Stimulated activated CD4-positive, alpha-beta T cell treated with anti-CD3 and anti-CD28 coated beads, Interleukin-2, amount 100 ng/mL, for 24 hours (primary cell): Measurements from ENCODE around the gene BRSK2.
A peak's percentile ranks its signal among the peaks of the same experiment; 100 is the strongest.

Experiments
- DNase-seq, 2 donors: peaks; one replicate each; pipeline ENCODE4 v3.0.0-alpha.2; 2020

The BRSK2 gene

DNA sequence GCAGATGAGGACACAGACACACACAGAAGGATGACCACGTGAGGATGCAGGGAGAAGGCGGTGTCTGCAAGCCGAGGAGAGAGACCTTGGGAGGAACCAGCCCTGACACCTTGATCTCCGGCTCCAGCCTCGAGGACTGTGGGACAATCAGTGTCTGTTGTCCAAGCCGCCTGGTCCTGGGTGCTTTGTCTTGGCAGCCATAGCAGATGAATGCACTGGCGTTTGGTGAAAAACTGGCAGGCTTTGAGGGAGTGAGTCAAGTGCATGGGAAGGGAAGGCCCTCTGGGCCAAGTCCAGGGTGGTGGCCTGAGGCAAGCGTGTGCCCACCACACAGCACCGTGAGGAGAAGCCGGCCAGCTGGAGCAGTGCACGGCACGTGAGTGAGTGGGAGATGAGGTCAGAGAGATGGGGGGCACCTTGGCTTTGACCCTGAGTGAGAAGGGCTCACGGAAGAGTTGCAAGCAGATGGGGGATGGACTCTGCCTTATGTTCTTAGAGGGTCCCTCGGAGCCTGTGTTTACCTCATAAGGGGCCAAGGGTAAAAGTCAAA is 12.4 kb upstream of the BRSK2 start:
- DNase-seq = no peak

DNA sequence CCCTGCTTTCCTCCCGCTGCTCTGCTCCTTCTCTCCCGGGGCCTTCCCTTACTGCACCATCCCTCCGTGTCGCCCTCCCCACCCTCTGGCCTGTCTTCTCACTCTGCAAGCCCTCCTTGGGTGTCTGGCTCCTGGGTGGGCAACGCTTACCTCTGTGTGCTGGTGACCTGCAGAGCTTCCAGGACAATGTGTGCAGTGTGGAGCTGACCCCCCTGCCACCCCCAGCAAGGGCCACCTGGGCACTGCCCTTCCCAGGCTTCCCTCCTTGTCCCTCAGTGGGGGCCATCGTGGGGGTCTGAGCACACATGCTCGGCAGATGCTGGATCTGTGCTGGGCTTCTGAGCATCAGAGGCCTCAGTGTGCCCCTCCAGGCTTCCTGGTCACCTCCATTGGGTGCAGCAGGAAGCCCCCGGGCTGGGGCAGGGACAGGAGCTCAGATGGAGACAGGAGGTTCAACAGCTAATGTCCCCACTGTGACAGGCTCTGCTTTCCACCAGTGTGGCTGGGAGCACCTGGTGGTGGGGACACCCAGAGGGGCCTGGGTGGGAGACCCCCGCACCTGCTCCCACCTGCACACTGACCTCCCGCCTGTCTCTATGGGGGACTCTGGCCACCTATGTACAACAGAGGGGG is 7.8 kb upstream of the BRSK2 start:
- no peak for DNase-seq

DNA sequence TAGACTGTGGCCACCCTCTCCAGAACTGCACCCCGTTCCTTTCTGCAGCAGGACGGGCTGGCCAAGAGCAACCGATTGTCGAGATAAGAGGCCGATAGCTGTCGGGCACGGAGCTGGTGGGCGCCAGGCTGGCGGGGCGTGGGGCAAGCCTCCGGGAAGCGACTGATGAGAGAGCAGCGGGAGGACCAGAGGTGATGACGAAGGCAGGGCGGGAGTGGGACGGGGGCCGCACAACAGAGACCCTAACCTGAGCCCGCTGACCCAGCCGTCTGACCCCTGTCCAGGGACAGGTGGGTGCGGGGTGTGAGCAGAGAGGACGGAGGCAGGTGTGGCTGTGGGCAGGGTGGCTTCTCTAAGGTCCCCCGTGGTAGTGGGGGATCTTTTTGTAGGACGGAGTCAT is 7.3 kb upstream of the BRSK2 start:
- no peak for DNase-seq

DNA sequence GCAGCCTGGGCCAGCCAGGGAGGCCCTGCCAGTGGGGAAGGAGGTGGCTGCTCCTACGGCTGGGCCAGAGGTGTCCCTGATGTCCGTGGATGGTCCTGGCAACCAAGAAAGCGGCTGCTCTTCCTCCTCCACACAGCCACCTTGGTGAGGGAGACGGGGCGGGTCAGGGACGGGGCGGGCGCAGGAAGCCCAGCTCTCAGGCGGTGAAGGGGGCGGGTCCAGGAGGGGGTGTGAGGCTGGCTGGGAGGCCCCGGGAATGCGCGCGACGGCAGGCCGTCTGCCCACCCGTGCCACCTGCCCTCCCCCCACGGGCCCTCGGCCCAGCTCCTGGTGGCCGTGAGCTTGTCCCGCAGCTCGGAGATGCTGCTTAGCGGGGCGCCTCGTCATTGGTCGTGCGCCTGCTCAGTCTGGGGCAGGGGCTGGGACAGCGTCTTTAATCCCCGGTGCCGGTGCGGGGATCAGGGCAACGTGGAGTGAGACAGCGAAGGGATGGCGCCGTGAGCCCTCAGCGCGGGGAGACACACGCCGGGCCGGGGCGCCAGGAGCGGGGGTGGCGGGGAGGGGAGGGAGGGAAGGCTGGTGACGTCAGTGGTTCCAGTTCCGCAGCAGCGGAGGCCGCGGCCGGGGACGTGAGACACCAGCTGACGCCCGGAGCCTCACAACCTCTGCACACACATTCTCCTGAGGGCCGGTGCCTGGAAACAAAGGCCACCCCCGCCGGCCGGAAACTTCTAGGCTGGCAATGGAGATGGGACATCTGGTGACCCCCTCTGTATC is 6.7 kb upstream of the BRSK2 start:
- peak; percentile 80 to 82 for DNase-seq

DNA sequence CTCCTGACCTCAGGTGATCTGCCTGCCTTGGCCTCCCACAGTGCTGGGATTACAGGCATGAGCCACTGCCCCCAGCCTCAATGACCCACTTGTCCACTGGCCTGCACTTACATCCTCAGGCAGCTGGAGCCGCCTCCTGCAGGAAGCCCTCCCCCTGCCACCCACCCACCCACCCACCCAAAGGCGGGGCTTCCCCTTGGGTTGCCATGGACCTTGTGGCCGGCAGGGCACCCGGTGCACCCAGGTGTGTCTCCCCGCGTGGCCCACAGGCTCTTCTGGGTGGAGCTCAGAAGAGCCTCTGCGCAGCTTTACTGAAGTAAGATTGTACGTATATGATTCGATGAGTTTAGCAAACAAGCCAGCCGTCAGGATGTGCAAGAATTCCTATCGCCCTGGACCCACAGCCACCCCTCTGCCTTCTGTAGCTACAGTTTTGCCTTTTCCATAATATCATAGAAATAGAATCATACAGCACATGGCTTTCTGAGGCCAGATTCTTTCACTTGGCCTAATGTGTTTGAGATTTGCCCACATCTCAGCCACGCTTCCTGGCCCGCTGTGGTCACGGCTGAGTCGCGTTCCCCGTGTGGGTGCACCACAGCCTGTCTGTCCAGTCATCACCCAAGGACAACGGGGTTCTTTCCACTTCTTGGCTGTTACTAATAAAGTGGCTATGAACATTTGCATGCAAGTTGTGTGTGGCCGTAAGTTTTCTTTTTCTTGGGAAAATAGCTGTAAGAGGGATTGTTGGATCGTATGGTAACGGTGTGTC is 5.3 kb upstream of the BRSK2 start:
- DNase-seq = peak in 1 of 2 donors; percentile 47

DNA sequence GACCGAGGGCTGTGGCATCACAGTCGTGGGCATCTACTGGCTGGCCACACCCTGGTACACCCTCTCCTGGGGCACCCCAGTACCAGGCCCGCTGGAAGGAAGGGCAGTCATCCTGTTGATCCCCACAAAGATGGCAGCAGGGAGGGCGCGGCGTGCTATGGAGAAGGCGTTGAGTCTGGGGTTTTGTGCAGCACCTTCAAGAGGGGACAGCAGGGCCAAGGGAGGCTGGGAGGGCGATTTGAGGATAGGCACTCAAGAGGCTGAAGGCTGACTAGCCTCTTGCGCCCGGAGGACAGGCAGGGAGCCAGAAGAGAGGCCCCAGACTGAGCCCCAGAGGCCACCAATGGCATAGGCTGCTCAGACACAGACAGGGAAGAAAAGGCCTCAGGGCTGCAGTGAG is 2.2 kb upstream of the BRSK2 start:
- DNase-seq = no peak

DNA sequence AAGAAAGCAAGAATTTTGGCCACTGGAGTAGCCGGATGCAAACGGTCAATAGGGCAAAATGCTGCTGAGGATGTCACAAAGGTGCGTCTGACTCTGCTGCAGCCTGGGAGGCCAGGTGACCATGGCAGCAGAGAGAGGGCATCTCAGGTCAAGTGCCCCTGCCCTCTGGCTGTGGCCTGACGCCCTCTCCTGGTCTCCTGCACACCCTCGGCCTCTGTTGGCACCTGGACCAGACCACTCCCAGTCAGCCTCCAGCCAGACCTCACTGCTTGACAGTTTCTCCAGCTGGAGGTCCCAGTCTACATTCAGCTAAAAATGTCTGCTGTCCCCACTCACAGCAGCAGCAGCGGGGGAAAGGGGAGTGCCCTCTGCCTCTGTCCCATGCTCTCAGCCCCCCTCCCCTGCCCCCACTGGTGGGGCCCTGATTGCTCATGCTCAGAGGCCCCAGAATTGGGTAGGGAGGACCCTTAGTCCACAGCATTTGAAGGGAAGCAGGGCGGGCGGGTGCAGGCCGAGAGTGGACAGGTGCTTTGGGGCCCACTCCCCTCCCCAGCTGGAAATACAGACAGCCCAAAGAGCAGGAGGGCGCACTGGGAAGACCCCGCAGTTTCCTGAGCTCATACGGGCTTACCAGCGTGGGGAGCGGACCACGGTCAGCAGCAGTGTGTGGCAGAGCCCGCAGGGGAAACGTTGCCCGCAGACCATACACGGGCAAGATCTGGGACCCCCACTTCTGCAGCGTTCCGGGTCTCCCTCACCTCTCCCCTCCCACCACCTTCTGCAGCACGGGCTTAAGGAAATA is 1.6 kb upstream of the BRSK2 start:
- no peak for DNase-seq

DNA sequence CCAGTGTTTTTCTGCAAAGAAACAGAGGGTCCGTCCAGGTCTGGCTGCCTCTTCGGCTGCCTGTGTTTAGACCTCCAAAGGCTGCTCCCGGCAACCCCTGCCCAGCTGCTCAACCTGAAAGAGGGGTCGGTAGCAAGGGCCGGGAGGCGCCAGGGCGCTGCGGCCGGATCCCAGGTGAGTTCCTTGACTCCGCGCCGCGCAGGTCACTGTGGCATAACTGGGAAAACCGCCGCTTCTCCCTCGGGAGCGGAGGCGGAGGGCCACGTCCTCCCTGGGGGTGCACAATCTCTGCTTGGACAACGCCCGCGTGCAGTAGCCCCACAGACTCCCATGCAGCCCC is 1.0 kb upstream of the BRSK2 start:
- DNase-seq = no peak

DNA sequence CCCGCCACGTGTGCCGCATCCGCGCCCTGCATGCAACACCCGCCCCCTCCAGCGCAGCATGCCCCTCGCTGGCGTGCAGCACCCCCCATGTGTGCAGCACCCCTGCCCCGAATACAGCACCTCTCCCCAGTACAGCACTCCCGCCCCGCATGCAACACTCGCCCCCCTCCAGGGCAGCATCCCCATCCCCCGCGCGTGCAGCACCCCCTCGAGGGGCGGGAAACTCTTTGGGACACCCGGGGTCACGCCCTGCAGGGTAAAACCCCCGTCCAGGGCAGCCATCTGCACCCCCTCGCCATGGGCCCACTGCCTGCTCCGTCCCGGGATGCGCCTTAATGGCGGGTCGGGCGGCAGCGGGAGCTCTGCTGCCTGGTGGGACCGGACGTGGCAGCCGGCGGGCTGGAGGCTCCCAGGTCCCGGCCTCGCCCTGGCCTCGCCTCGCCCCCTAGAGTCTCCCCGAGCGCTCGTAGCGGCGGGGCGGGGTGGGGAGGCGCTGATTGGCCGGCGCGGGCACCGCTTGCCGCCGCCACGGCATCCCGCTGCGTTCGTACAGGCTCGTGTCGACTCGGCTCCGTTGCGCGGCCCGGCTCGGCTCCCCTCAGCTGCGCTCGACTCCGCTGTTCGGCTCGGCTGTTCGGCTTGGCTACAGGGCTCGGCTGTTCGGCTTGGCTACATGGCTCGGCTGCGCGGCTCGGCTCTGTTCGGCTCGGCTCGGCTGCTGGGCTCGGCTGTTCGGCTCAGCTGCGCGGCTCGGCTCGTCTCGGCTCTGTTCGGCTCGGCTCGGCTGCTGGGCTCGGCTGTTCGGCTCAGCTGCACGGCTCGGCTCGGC is 417 bp upstream of the BRSK2 start:
- peak; percentile 96 to 97 for DNase-seq

DNA sequence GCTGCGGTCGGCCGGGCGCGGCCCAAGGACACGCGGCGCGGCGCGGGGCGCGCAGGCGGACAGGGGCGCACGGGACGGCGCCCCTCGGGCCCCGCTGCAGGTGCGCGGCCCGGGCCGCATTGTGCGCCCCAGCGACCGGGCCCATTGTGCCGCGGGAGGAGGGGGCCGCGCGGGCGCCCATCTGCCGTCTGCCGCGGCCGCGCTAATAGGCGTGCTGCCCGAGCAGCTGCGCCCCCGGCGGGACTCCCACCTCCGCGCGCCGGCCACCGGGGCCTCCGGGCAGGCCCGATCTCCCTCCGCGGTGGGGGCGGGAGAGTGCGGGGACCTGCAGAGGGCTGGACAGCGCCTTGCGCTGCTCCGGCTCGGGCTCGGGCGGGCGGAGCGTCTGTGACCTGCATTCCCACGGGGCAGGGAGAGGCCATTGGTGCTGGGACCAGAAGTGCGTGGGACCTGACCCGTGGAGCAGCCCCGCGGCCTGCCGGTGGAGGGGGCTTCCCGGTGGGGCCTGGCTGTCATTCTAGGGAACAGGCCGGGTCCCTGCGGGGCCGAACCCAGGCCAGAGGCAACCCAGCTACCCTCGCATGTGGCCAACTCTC is 933 bp downstream of the BRSK2 start:
- no peak for DNase-seq

DNA sequence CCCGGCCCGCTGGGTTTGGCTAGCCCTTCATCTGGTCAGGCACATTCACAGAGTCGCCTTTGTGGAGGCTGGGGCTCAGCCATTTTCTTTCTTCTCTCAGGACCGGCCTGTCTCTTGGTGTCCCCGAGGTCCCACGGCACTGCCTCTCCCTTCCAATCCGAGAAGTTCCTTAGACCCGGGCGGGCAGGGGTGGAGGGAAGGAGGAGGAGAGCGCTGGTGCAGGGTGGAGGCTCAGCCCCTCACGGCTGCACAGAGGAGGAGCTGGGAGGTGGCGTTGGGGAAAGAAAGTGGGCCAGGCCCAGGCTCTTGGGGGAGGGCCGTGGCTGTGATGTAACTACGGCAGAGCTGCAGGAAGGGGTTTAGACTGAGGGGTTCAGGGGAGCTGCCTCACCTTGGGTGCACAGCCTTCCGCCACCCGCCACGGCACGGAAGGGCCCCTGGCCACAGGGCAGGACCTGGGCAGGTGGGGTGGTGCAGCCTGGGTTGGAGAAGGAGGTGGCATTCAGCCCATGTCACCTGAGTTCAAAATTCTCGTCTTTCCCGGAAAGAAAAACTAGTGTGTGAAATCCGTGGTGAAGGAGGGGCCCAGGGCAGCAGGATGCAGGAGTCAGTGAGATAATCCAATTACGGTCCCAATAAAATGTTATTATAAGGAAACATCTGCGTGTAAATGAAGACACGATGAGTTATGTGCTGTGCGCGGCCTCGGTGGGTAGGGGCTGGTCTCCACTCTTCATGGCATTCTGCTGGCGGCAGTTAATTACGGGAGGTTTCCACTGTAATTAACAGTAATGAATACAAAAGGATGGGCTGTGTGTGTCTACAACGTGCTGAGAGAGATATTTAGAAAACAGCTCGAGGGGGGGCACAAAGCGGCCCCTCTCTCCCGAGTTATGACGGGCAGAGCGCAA is 1.7 kb downstream of the BRSK2 start:
- DNase-seq = no peak

DNA sequence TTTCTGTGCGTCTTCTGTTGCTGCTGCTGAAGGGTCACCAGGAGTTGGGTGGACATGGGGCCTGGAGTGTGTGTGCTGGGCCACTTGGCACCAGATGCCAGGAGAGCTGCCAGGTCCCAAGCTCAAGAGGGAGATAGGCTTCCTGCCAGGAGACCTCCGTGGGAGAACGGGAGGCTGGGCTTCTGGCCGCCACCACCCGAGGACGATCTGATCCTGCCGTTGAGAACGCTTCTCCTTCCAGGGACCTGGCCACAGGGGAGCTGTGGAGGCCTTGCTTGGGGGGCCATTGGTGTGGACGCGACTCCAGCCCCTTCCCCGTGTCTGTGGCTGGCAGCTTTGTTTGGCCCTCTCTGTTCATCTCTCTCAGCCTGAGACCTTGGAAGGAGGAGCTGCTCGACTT is 2.4 kb downstream of the BRSK2 start:
- DNase-seq = no peak

DNA sequence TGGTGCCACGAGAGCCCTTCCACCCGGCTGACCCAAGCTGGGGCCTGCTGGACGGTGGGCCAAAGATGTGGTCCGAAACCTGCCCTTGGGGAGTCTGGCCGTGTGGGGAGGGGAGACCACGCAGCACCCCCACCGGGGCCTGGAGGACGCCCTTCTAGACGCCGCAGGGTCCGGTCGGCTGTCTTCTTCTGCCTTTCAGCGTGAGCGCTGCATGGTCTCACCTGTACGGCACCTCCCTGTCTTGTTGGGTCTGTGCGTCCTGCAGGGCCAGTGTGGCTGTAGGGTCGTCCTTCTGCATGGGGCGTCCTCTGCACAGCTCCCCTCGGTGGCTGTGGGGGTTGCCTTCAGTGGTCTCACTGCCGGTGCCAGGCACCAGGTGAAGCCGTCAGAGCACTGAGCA is 2.8 kb downstream of the BRSK2 start:
- DNase-seq = no peak

DNA sequence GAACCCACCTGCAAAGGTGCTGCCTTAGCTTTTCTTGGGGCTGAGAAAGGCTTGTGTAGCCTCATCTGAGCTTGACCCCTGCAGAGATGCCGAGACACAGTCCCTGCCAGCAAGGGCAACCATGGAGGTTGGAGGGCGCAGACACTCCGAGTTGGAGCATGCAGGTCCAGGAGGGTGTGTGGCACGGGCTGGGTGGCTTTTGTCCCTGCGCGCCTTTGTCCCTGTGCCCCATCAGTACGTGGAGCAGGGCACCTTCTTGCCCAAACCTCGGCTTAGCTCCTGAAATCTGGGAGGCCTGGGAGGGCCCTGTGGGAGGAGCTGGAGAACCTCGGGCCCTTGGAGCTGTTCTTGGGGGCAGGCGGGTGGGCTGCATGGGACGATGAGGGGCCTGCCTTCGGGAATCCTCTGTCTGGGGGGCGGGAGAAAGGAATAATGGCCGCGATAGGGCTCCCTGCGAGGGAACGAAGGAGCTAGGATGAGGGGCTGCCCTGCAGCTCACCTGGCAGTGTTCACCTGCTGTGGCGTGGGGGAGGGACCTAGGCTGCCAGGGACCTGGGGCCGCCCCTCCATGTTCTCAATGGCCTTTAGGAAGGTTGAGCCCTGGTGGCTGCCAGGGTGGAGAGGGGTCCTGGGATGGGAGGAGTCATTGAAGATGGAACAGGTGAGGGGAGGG is 3.4 kb downstream of the BRSK2 start:
- DNase-seq = no peak

DNA sequence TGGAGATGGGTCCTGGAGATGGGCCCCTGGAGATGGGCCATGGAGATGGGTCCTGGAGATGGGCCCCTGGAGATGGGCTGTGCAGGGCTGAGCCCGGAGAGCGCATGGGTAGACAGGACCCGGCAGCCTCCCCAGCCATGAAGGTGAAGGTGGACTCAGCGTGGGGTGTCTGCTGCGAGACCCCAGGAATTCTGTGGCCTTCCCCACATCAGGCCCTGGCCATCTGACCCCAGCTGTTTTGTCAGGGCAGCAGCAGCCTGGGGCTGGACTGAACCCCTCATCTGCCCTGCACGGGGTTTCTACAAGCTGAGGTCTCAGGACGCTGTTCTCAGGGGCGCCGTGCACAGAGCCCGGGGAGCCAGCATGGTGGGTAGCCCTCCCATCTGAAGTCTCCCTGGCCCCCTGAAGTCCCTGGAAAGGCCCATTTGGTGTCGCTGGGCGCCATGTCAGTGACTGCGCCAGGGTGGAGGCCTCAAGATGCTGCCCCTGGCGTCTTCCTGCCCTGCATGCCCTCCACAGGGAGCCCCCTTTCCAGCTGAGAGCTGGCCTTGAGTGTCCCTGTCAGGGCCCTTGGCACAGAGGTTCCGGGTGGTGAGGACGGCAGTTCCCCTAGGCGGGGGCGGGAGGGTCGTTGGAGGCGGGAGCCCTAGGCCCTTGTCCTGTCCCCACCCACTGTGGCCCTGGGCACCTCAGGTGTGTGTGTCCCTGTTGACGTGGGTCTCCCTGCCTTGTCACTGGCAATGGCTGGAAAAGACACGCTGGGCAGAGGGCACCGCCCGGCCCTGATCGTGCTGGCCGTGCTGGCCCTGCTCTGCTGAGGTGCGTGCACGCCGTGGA is 5.4 kb downstream of the BRSK2 start:
- no peak for DNase-seq

DNA sequence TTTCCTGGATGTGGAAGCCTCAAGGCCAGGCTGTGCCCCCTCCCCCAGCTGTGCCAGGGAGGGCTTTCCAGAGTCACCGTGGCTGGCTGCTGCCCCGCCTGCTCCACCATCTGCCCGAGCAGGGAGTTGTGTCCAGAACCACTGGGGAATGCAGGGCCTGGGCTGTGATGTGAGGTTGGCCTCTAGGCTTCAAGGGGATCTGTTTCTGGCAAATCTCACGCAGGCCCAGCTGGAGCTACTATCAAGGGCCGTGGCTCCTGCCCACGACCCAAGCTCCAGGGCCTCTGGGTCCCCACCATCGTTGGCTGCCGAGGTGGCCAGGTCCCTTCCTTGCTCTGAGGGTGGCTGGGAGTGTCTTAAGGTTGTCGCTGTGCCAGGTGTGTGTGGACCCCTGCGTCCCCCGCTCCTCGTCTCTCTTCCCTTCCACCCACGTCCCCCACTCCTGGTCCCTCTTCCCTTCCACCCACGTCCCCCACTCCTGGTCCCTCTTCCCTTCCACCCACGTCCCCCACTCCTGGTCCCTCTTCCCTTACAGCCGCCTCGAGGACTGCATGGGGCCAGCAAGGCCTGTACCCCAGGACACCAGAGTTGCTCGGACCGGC is 6.1 kb downstream of the BRSK2 start:
- DNase-seq = no peak

DNA sequence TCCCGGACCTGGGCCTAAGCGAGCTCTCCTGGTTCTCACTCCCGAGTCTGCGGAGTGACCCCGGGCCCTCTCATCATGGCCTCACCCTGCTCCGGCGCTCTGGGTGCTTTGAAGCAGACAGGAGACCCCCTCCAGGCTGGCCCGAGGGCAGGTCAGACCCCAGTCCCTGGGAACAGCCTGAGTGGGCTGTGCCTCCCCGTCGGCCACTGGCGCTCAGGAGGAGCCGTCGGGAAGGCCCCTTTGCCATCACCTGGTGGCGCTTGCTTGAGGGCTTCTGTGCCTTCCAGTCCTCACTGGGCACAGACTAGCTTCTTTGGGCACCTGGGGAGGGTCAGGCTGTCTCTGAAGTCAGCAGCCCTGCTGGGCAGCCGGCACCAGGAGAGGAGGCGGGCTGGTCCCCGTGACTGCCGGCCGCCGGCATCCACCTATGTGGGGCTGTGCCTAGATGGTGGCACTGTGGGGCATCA is 6.7 kb downstream of the BRSK2 start:
- no peak for DNase-seq

DNA sequence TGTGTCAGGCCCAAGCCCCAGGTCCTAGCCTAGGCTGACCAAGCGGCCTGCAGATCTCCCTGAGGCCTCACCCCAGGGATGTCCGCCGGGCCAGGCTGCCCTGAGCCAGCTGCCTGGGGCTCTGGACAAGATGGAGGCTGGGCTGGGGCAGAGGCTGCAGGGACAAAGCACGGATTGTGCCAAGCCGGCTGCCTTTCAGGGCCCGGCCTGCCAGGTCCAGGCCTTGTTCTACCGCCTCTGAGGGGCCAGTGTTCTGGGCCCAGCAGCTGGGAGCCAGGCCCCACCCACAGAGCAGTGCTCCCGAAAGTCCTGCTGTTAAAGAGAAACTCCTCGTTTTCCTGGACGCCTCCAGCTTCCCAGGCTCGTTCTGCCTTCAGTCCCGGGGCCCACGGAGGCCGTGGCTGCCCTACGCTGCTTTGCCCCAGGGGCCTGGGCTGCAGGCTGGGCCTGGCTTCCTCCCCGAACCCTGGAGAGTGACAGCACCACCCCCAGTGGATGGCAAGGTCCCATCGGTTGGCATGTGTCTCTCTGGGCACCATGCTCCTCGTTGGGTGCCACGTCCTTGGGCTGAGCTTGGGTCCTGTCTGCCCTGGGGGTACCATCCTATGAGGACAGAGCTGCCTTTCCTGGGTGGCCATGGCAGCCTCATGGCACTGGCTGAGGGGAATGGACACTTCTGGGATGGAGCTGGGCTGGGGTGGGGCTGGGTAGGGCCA is 7.6 kb downstream of the BRSK2 start:
- DNase-seq = no peak
